Endothelial cell of umbilical vein (primary cell): ENCODE results near the gene PLEKHG3. TPM values are rescaled to one million over a fixed set of nuclear protein-coding genes. Genes with fewer than 3 reads are reported as not detected.

Experiments used
- BruUV-seq: library from RNA; stranded (reverse); fragments of 400-500 nt; replicated peaks from 2 replicates; lab custom pipeline; 2021; lab: Mats Ljungman, UMichigan
- CTCF ChIA-PET: fragments of 300-600, 350-600 bp; sonication (Branson Sonifier 250); formaldehyde crosslinking; loops from one replicate; lab custom pipeline; 2021; ENCODE audit warnings: antibody characterized with exemption, inconsistent platforms; lab: Charles Lee
- POLR2A ChIA-PET: fragments of 300-600, 350-600 bp; sonication (Branson Sonifier 250); formaldehyde crosslinking; loops from one replicate; lab custom pipeline; 2021; ENCODE audit warnings: antibody characterized with exemption, inconsistent platforms; lab: Charles Lee
- DNase-seq: peaks from one replicate; pipeline ENCODE4 v3.0.0-alpha.2; 2011; ENCODE audit warnings: low read depth, low spot score
- FAIRE-seq: peaks from 2 replicates; lab custom pipeline; 2011; peaks lifted over from hg19 to GRCh38; lab: Jason Lieb, UNC
- H2AFZ ChIP-seq: 2 replicates; pipeline ENCODE4 v1.6.0; 2012; ENCODE audit warnings: low read depth, low read length, control low read depth, inconsistent platforms
- H3K27ac ChIP-seq: 2 replicates; pipeline ENCODE4 v1.5.1; 2011; ENCODE audit warnings: low read depth, mild to moderate bottlenecking, control low read depth, low read length, moderate library complexity; ENCODE audit not compliant: insufficient read depth
- H3K27me3 ChIP-seq, 2 experiments: 2 replicates each; pipeline versions ENCODE4 v1.6.0 to v1.6.1; 2011; ENCODE audit warnings: low read length in 2 of 2, mixed read lengths in 1 of 2; ENCODE audit not compliant: control insufficient read depth in 2 of 2, insufficient read depth in 2 of 2
- H3K36me3 ChIP-seq, 2 experiments: 2 replicates in 1 of 2; 3 replicates in 1 of 2; pipeline ENCODE4 v1.5.1; 2011; ENCODE audit warnings: low read length in 2 of 2, mild to moderate bottlenecking in 1 of 2, moderate library complexity in 1 of 2; ENCODE audit not compliant: control insufficient read depth in 2 of 2, insufficient read depth in 2 of 2; ENCODE audit errors: extremely low read depth in 1 of 2
- H3K4me1 ChIP-seq: 3 replicates; pipeline ENCODE4 v1.5.1; 2011; ENCODE audit warnings: mild to moderate bottlenecking, low read length; ENCODE audit not compliant: control insufficient read depth, insufficient read depth; ENCODE audit errors: extremely low read depth
- H3K4me2 ChIP-seq: 2 replicates; pipeline ENCODE4 v1.6.1; 2011; ENCODE audit warnings: low read length, control low read depth, mixed read lengths; ENCODE audit not compliant: insufficient read depth
- H3K4me3 ChIP-seq, 3 experiments: fragments of 200-600 bp in 1 of 3; sonication (generic), shearing (Covaris generic) in 1 of 3; replicated peaks in 1 of 3; 2 replicates each; pipeline ENCODE4 v1.5.1; 2011 to 2016; ENCODE audit warnings: control low read depth in 3 of 3, low read length in 3 of 3, mild to moderate bottlenecking in 2 of 3, inconsistent platforms in 1 of 3, low read depth in 1 of 3, moderate library complexity in 1 of 3; ENCODE audit not compliant: insufficient read depth in 1 of 3
- H3K79me2 ChIP-seq: 2 replicates; pipeline ENCODE4 v1.6.0; 2012; ENCODE audit warnings: low read length, inconsistent platforms; ENCODE audit not compliant: control insufficient read depth, insufficient read depth
- H3K9ac ChIP-seq: replicated peaks from 2 replicates; pipeline ENCODE3; 2011; ENCODE audit warnings: low read length, control low read depth; ENCODE audit not compliant: insufficient read depth; ENCODE audit errors: extremely low read depth
- H3K9me1 ChIP-seq: replicated peaks from 3 replicates; pipeline ENCODE4 v1.6.0; 2011; ENCODE audit warnings: mild to moderate bottlenecking, low read length; ENCODE audit not compliant: control insufficient read depth, insufficient read depth; ENCODE audit errors: extremely low read depth
- H3K9me3 ChIP-seq: replicated peaks from 2 replicates; pipeline ENCODE4 v1.5.1; 2012; ENCODE audit warnings: low read length, inconsistent platforms; ENCODE audit not compliant: control insufficient read depth, insufficient read depth
- H4K20me1 ChIP-seq: replicated peaks from 2 replicates; pipeline ENCODE3; 2011; ENCODE audit warnings: mild to moderate bottlenecking, low read length; ENCODE audit not compliant: control insufficient read depth, insufficient read depth; ENCODE audit errors: extremely low read depth
- CTCF ChIP-seq, 2 donors: IDR thresholded peaks; 1 replicate in 1 of 2; 2 replicates in 1 of 2; pipeline ENCODE4 v1.5.1; 2011; ENCODE audit warnings: low read length in 2 of 2, mild to moderate bottlenecking in 2 of 2, moderate library complexity in 2 of 2, control low read depth in 1 of 2, inconsistent platforms in 1 of 2, low read depth in 1 of 2; ENCODE audit not compliant: insufficient read depth in 1 of 2; ENCODE audit errors: extremely low read depth in 1 of 2
- EZH2 ChIP-seq: IDR thresholded peaks from 2 replicates; pipeline ENCODE4 v1.6.1; 2012; ENCODE audit warnings: borderline replicate concordance, low read depth, mild to moderate bottlenecking, moderate library complexity, low read length, inconsistent platforms; ENCODE audit not compliant: severe bottlenecking
- GATA2 ChIP-seq: IDR thresholded peaks from 2 replicates; pipeline ENCODE4 v1.7.0; 2011; ENCODE audit warnings: low read depth, mild to moderate bottlenecking, moderate library complexity, mixed read lengths, low read length; ENCODE audit not compliant: insufficient read length, insufficient read depth
- POLR2AphosphoS5 ChIP-seq: IDR thresholded peaks from 2 replicates; pipeline ENCODE4 v1.6.1; 2012; ENCODE audit warnings: low read depth, mild to moderate bottlenecking, control low read depth, low read length, moderate library complexity; ENCODE audit not compliant: insufficient read depth
- dilution Hi-C: fragments of 300-500 bp; cut with MboI; formaldehyde crosslinking; loops from one replicate; pipeline ENCODE4 v1.15.0; 2019; ENCODE audit warnings: low sequenced_read_pairs; ENCODE audit not compliant: extremely low pct_ligation_motif_present
- intact Hi-C: fragments of 100-400 bp; cut with micrococcal nuclease; formaldehyde crosslinking; loops from one replicate; pipeline ENCODE4 v1.10.0; 2022
- polyA plus RNA-seq, 4 experiments: library from polyadenylated mRNA; depleted of rRNA in 3 of 4; stranded (reverse) in 3 of 4; unstranded in 1 of 4; fragments of >200 nt; gene quantifications; 2 replicates each; pipeline versions ENCODE4 v1.2.1 to v1.2.3, GENCODE V29; 2011 to 2012; ENCODE audit warnings: missing spikeins in 1 of 4
- total RNA-seq: library from RNA; stranded (reverse); gene quantifications from 2 replicates; pipeline ENCODE4 v1.2.3, GENCODE V29; 2021
- TF ChIP-seq, protein P1 (sequence below): IDR thresholded peaks from 2 replicates; pipeline ENCODE4 v1.6.1; 2011; ENCODE audit not compliant: insufficient read depth, insufficient read length

PLEKHG3 gene
- total and polyA plus RNA-seq, 2 donors (not counting 3 experiments of a cell fraction or from before 2014, with no cell fraction given), result 6.6 to 8.0 TPM

- no peak overlapping the region for H3K27ac ChIP-seq
- ChIA-PET POLR2A (no interaction called here), CTCF (interaction anchor here (0.9 to 2.5 kb wide), 2 partner anchors 9 to 13 kb away, joined by 3 to 9 read pairs; no protein-coding TSS in a partner anchor)
- dilution Hi-C loops (no loop called here), intact Hi-C loops (no loop called here)
- no TSS peak for BruUV-seq
- no peak for TF ChIP-seq EZH2
- TF ChIP-seq, protein P1, sequence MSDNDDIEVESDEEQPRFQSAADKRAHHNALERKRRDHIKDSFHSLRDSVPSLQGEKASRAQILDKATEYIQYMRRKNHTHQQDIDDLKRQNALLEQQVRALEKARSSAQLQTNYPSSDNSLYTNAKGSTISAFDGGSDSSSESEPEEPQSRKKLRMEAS, result no peak
- peaks cover 0 to 3% of the 10 kb centered on the region in 2 experiments for H3K27me3 ChIP-seq
- no peak overlapping the region for H3K4me3 ChIP-seq
- DNase-seq (no peak), FAIRE-seq (no peak)
- H3K79me2 ChIP-seq, result no peaks in the 10 kb centered on the region
- H3K4me2 ChIP-seq, result no peak overlapping the region
- no peak overlapping the region for H2AFZ ChIP-seq
- no peak overlapping the region for H3K9ac ChIP-seq
- no peaks in the 10 kb centered on the region for H4K20me1 ChIP-seq
- H3K4me1 ChIP-seq, result no peaks in the 10 kb centered on the region
- no peaks in the 10 kb centered on the region for H3K9me1 ChIP-seq
- H3K9me3 ChIP-seq, result no peaks in the 10 kb centered on the region
- H3K36me3 ChIP-seq, result no peaks in the 10 kb centered on the region
Observed at GRCh38 chr14:64774272-64774671, 70.0 kb downstream of the PLEKHG3 start.

DNA sequence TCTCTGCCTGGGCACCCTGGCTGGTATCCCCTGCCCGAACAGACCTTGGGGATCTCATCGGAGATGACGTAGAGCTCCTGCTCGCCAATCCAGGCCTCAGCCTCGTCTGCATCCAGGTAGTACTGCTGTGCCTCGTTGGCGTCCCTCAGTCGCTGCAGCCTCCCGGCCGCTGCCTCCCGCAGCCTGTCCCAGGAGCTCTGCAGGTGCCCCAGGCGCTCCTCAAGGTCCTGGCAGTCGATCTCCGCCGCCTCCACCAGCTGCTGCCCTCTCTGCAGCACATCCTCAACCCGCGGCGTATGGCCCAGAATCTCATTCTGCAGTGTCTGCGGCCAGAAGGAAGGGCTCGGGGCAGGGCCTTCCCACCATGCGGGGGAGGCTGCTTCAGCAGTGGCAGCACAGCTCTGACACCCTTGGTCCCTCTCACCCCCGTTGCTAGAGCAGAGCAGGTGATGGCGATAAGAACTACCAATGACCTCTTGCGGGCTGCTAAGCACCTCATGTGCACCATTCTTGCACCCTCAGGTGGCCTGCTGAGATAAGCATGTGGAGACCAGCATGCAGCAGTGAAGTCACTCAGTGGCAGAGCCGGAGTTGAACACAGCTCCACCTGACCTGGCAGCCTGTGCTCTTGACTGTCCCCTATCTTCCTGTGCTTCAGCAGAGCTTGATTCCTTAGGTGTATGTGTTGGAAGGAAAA is 71.0 kb downstream of the PLEKHG3 start:
- Histone ChIP-seq H3K4me2 (no peak overlapping the region), H3K4me3 (no peak overlapping the region), H3K4me1 (no peaks in the 10 kb centered on the region), H3K9ac (no peak overlapping the region), H3K9me3 (no peaks in the 10 kb centered on the region), H3K9me1 (no peaks in the 10 kb centered on the region), H3K79me2 (no peaks in the 10 kb centered on the region), H3K27ac (no peak overlapping the region), H3K27me3 (peaks cover 0 to 3% of the 10 kb centered on the region in 2 experiments), H3K36me3 (no peaks in the 10 kb centered on the region), H2AFZ (no peak overlapping the region), H4K20me1 (no peaks in the 10 kb centered on the region)
- CTCF ChIA-PET, result interaction anchor here (0.9 to 2.7 kb wide), 2 partner anchors 10 to 20 kb away, joined by 3 to 9 read pairs; no protein-coding TSS in a partner anchor
- FAIRE-seq (no peak), DNase-seq (no peak)
- dilution Hi-C loops (no loop called here), intact Hi-C loops (no loop called here)
- no peak for TF ChIP-seq GATA2
- no peak for TF ChIP-seq POLR2AphosphoS5
- TF ChIP-seq CTCF (IDR thresholded peaks at IDR 0.05; ENCODE audit: extremely low read depth in 1 of 2, insufficient read depth in 1 of 2, low read depth in 1 of 2, low read length in 2 of 2), result no peak
- no TSS peak for BruUV-seq
- POLR2A ChIA-PET, result no interaction called here
